GM23338 (cell line): ENCODE results near the gene FRYL. TPM values are rescaled to one million over a fixed set of nuclear protein-coding genes. Genes with fewer than 3 reads are reported as not detected.

Experiments used
- ATAC-seq: fragments of 200-7000 bp; cut with Tn5 transposase; 3 replicates; pipeline ENCODE4 v1.9.1; 2020
- DNase-seq: peaks from one replicate; pipeline ENCODE4 v3.0.0-alpha.2; 2015; ENCODE audit warnings: low spot score
- H2AFZ ChIP-seq: fragments of 200-600 bp; sonication (generic); 2 replicates; pipeline ENCODE4 v1.8.0; 2016; ENCODE audit warnings: antibody characterized with exemption, mild to moderate bottlenecking, moderate library complexity
- H3F3A ChIP-seq: fragments of 200-600 bp; sonication (generic); replicated peaks from 2 replicates; pipeline ENCODE4 v1.8.0; 2017; ENCODE audit warnings: antibody characterized with exemption, mixed run types, low read depth
- H3K27ac ChIP-seq: fragments of 200-600 bp; sonication (generic); 2 replicates; pipeline ENCODE4 v1.6.1; 2016; ENCODE audit warnings: low read depth
- H3K27me3 ChIP-seq: fragments of 200-600 bp; sonication (generic); 2 replicates; pipeline ENCODE4 v1.8.0; 2016; ENCODE audit warnings: mild to moderate bottlenecking, mixed run types, moderate library complexity; ENCODE audit not compliant: insufficient read depth
- H3K36me3 ChIP-seq: fragments of 200-600 bp; sonication (generic); 2 replicates; pipeline ENCODE4 v1.8.0; 2016; ENCODE audit warnings: mild to moderate bottlenecking; ENCODE audit not compliant: insufficient read depth
- H3K4me1 ChIP-seq: fragments of 200-600 bp; sonication (generic); 2 replicates; pipeline ENCODE4 v1.8.0; 2016; ENCODE audit warnings: mild to moderate bottlenecking, moderate library complexity; ENCODE audit not compliant: insufficient read depth
- H3K4me2 ChIP-seq: fragments of 200-600 bp; sonication (generic); 2 replicates; pipeline ENCODE4 v1.7.1; 2017; ENCODE audit warnings: mixed run types
- H3K4me3 ChIP-seq: fragments of 200-600 bp; sonication (generic); 2 replicates; pipeline ENCODE4 v1.6.1; 2016; ENCODE audit warnings: mixed run types
- H3K79me2 ChIP-seq: fragments of 200-600 bp; sonication (generic); replicated peaks from 2 replicates; pipeline ENCODE4 v1.8.0; 2017; ENCODE audit warnings: mild to moderate bottlenecking; ENCODE audit not compliant: insufficient read depth
- H3K9me2 ChIP-seq: fragments of 200-600 bp; sonication (generic); 2 replicates; pipeline ENCODE4 v1.8.0; 2017; ENCODE audit not compliant: insufficient read depth
- H4K20me1 ChIP-seq: fragments of 200-600 bp; sonication (generic); replicated peaks from 2 replicates; pipeline ENCODE4 v1.8.0; 2017; ENCODE audit warnings: mild to moderate bottlenecking; ENCODE audit not compliant: insufficient read depth
- H3K27ac Mint-ChIP-seq: 2 replicates; pipeline ENCODE4 v1.8.0; 2020; ENCODE audit warnings: inconsistent platforms, mild to moderate bottlenecking, moderate library complexity, mixed read lengths
- H3K27me3 Mint-ChIP-seq: 3 replicates; pipeline ENCODE4 v1.8.0; 2022; ENCODE audit warnings: low read depth, mild to moderate bottlenecking, moderate library complexity, mixed read lengths, inconsistent platforms; ENCODE audit not compliant: insufficient read depth, poor library complexity
- H3K36me3 Mint-ChIP-seq: 3 replicates; pipeline ENCODE4 v1.8.0; 2021; ENCODE audit warnings: low read depth, mild to moderate bottlenecking, inconsistent platforms, moderate library complexity, mixed read lengths
- H3K4me1 Mint-ChIP-seq: 3 replicates; pipeline ENCODE4 v1.8.0; 2020; ENCODE audit warnings: mild to moderate bottlenecking, inconsistent platforms, mixed read lengths
- H3K4me3 Mint-ChIP-seq: 3 replicates; pipeline ENCODE4 v1.8.0; 2021; ENCODE audit warnings: moderate library complexity, mild to moderate bottlenecking, inconsistent platforms, mixed read lengths
- H3K9me3 Mint-ChIP-seq: 3 replicates; pipeline ENCODE4 v1.8.0; 2020; ENCODE audit warnings: moderate library complexity, mild to moderate bottlenecking, inconsistent platforms, mixed read lengths
- CREB1 ChIP-seq: fragments of 250-450 bp; sonication (Bioruptor Pico); IDR thresholded peaks from 2 replicates; pipeline ENCODE4 v1.5.0; 2020; ENCODE audit warnings: low read depth, mild to moderate bottlenecking, moderate library complexity
- CTCF ChIP-seq, 2 experiments: fragments of 200-600 bp in 1 of 2; sonication (generic) in 1 of 2; conservative IDR thresholded peaks; 2 replicates each; pipeline versions ENCODE4 v1.5.1 to v1.6.1; 2016 to 2017; ENCODE audit warnings: antibody characterized with exemption in 2 of 2, low read depth in 2 of 2, mild to moderate bottlenecking in 2 of 2, moderate library complexity in 1 of 2
- ETS1 ChIP-seq: IDR thresholded peaks from 2 replicates; pipeline ENCODE4 v1.6.1; 2016; ENCODE audit warnings: antibody characterized with exemption
- EZH2 ChIP-seq: fragments of 200-600 bp; sonication (generic); IDR thresholded peaks from one replicate; pipeline ENCODE4 v1.8.0; 2017; ENCODE audit warnings: antibody characterized with exemption, mild to moderate bottlenecking, low read depth; ENCODE audit not compliant: unreplicated experiment
- EZH2phosphoT487 ChIP-seq: fragments of 200-600 bp; sonication (generic); IDR thresholded peaks from one replicate; pipeline ENCODE4 v1.8.1; 2018; ENCODE audit warnings: antibody characterized with exemption; ENCODE audit not compliant: unreplicated experiment
- JUNB ChIP-seq: IDR thresholded peaks from one replicate; pipeline ENCODE4 v1.6.1; 2016; ENCODE audit warnings: antibody characterized with exemption; ENCODE audit not compliant: unreplicated experiment
- NANOG ChIP-seq: IDR thresholded peaks from 2 replicates; pipeline ENCODE4 v1.6.1; 2016; ENCODE audit warnings: antibody characterized with exemption, borderline replicate concordance
- POLR2AphosphoS5 ChIP-seq: IDR thresholded peaks from 2 replicates; pipeline ENCODE4 v1.6.1; 2016; ENCODE audit warnings: antibody characterized with exemption, low read depth
- REST ChIP-seq: IDR thresholded peaks from one replicate; pipeline ENCODE4 v1.6.1; 2018; ENCODE audit warnings: antibody characterized with exemption; ENCODE audit not compliant: unreplicated experiment
- STAT1 ChIP-seq: IDR thresholded peaks from one replicate; pipeline ENCODE4 v1.6.1; 2016; ENCODE audit warnings: antibody characterized with exemption; ENCODE audit not compliant: unreplicated experiment
- ZNF114 ChIP-seq: fragments of 250-450 bp; sonication (Bioruptor Pico); IDR thresholded peaks from 2 replicates; pipeline ENCODE4 v1.5.0; 2020; ENCODE audit warnings: mild to moderate bottlenecking, moderate library complexity
- ZNF331 ChIP-seq: fragments of 250-450 bp; sonication (Bioruptor Pico); IDR thresholded peaks from 2 replicates; pipeline ENCODE4 v1.5.0; 2020; ENCODE audit warnings: low read depth, mild to moderate bottlenecking, moderate library complexity
- ZNF462 ChIP-seq: fragments of 250-450 bp; sonication (Bioruptor Pico); IDR thresholded peaks from 2 replicates; pipeline ENCODE4 v1.5.0; 2020; ENCODE audit warnings: mild to moderate bottlenecking, moderate library complexity
- polyA plus RNA-seq: library from polyadenylated mRNA; unstranded; fragments of >200 nt; fragmentation: Nextera tagmentation; extraction: Ambion mirVana; gene quantifications from 2 replicates; pipeline ENCODE4 v1.2.1, GENCODE V29; 2016
- total RNA-seq: library from RNA; depleted of rRNA; stranded (reverse); fragments of >200 nt; shearing (Covaris generic); gene quantifications from 2 replicates; pipeline ENCODE4 v1.2.3, GENCODE V29; 2014

Gene FRYL
- total and polyA plus RNA-seq, 2 experiments from 2014 or later: 30.7 to 53.3 TPM

- no peak overlapping the region for H3K4me2 ChIP-seq
- no peak overlapping the region for H3K27ac ChIP-seq
Measured at GRCh38 chr4:48602222-48602621, 177.9 kb downstream of the FRYL start.

More at GRCh38 chr4:48602222-48602621, 177.9 kb downstream of the FRYL start:
- Histone ChIP-seq H3K36me3 (no peaks in the 10 kb centered on the region), H3F3A (no peaks in the 10 kb centered on the region), H3K4me1 (peaks cover 4% of the 10 kb centered on the region; the same call in 1 of the 2 replicates), H3K4me3 (no peak overlapping the region), H3K27me3 (no peaks in the 10 kb centered on the region), H3K79me2 (no peaks in the 10 kb centered on the region), H2AFZ (no peak overlapping the region), H3K9me2 (no peaks in the 10 kb centered on the region), H4K20me1 (no peaks in the 10 kb centered on the region)
- Mint-ChIP-seq H3K27me3 (no peaks in the 10 kb centered on the region), H3K9me3 (no peaks in the 10 kb centered on the region), H3K4me1 (peaks cover 7% of the 10 kb centered on the region; the same call in 2 of the 3 replicates), H3K36me3 (peaks cover 4% of the 10 kb centered on the region; the same call in 1 of the 3 replicates), H3K4me3 (no peak overlapping the region), H3K27ac (no peak overlapping the region)
- TF ChIP-seq REST (no peak), ZNF462 (no peak), EZH2phosphoT487 (no peak), JUNB (no peak), ZNF114 (CRISPR knock-in tag) (no peak), POLR2AphosphoS5 (no peak), ZNF331 (no peak), STAT1 (no peak), CTCF (conservative IDR thresholded peaks at IDR 0.05; ENCODE audit: low read depth in 2 of 2) (no peak), ETS1 (no peak), EZH2 (no peak), CREB1 (CRISPR knock-in tag) (no peak), NANOG (no peak)
- DNase-seq (no peak), ATAC-seq (no peak)
